GM18499 (cell line): Measurements from ENCODE around the gene UBE2M.
A peak's percentile ranks its signal among the peaks of the same experiment; 100 is the strongest.

Experiments
- ATAC-seq: cut with Tn5 transposase; IDR thresholded peaks from one replicate; pipeline ENCODE4 v1.9.1; 2021; ENCODE audit warnings: moderate number of reproducible peaks; ENCODE audit not compliant: insufficient read depth, unreplicated experiment

The UBE2M gene

DNA sequence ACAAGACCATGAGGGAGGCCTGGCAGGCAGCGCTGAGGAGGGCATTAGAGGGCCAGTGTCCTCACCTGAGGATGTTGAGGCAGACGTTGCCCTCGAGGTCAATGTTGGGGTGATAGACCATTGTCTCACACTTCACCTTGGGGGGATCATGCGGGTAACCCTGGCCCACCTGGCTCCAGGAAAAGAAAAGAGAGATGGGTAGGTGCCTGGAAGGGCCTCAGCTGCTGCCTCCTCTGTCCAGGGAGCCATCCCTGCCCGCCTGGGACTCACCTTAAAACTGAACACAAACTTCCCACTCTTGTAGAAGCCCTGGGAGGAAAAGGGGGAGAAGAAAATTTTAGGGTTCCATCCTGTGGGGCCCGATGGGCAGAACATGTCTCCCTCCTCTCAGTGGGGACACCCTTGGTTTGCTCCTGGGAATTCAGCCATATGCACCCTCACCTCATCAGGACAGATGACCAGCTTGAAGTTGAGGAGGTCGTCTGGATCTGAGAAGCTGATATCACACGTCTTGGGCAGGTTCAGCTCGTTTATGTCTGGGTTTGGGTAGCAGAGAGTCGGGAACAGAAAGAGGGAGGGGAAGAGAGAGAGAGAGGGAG lies 1.7 kb downstream of the UBE2M start:
- no peak for ATAC-seq

DNA sequence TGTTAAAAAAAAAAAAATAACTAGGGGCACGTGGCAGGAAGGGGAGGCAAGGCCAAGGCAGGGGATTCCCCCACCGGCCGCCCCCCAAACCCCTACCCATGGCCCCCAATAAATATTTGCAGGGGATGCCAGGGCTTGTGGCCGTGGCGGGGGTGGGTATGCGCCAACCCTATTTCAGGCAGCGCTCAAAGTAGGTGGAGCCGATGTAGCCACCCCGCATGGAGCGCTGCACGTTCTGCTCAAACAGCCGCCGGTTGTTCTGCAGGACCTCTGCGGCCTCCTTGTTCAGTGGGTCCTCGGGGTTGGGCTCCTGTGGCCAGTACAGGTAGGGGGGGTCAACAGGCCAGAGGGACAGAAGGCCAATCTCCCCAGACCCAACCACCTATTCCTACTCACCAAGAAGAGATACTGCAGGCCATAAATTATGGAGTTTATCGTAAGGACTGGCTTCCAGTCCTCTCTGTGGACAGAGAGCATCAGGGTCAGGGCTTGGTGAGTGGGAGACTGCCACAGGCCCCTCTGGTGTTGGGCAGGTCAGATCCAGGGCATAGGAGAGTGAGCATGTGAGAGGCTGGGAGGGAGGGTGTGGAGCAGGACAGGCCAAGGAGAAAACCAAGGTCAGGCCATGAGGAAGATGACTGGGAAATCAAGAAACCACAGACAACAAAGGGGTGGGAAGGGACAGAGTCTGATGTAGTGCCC lies 2.3 kb downstream of the UBE2M start:
- ATAC-seq, result no peak

DNA sequence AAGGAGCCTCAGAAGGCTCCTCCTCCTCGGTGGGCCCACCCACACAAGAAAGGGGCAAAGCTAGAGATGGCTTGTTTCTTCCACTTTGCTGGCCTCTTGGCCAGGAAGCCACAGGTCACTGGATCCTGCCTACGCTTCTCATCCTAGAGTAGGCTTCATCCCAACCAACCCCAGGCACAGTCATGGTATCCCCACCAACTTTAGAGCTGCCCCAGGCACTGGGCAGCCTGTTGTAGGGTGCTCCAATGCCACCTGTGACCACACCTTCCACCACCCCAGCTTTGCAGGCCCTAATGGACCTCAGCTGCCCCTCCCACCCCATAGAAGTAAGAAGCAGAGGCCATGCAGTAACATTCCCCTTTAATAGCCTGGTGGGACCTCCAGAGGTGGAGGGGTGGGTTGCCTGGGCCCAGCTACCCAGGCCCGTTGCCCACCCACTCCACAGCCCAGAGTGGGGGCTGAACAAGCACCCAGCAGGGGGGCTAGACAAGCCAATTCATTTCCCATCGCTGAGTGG lies 3.0 kb downstream of the UBE2M start:
- no peak for ATAC-seq

DNA sequence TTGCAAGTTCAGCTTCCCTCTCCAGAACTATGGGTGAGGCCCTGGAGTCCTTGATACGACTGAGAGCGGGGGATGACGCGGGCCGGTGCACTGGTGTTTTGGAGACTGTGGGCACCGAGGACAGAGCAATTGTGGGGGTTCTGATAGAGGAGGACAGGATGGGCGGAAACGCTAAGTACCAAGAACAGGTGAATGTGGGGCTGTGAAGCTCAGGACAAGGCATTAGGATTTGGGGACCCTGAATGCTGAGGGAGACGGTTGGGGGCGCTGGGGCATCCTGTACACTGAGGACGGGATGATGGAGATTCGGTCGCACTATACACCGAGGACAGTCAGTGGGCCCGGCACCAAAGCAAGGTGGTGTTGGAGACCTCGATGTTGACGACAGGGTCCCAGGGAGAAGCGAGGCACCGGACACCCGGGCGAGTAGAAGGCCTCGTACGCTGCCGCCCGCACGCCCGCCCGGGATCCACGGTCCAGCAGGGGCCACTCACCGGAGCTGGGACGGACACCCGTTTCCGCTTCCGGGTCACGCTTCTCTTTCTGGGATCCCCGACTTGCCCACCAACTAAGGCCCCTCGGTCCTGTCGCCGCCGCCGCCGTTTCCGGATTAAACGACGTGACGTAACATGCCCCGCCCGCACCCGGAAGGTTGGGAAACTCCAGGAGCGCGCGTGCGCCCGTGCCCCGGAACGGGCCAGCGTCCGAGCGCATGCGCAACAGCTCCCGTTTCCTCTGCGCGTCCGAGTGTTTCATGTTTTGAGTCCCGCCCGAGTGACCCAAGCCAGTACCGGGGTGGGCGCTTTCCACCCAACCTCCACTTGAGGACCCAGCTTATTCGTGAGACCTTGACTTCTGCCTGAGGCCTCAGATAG lies 3.7 kb downstream of the UBE2M start, which contains the start of gene CHMP2A:
CHMP2A (minus strand) TSS at position 612 of the 875 bp plus-strand sequence. CDS start 893 bp downstream, outside the sequence.
- no peak for ATAC-seq

DNA sequence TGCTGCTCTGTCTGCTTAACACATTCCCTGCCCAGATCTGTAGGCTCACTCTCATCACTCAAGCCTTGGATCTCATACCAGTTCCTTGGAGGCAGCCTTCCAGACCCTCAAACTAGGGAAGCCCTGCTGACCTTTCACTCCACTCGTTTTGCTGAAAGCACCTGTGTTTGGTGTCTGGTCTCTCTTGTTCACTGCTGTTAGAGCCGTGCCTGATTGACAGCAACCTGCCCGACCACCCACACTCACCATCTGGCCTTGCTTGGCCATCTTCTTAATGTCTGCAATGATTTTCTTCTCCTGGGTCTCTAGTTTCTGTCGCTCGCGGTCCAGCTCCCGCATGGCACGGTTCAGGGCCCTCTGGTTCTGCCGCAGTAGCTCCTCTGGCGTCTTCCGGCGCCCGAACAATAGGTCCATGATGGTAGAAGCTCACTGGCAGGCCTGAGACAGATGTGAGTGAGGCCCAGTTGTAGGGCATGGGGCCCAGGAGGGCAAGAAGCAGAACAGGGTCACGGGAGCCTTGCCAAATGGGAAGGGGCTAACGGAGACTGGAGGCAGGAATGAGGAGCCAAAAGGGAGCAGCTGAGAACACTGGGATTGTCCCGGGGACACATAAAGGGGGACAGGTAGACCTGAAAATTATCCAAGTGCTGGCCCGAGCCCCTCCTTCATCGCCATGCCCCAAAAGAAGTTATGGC lies 4.5 kb downstream of the UBE2M start:
- no peak for ATAC-seq

DNA sequence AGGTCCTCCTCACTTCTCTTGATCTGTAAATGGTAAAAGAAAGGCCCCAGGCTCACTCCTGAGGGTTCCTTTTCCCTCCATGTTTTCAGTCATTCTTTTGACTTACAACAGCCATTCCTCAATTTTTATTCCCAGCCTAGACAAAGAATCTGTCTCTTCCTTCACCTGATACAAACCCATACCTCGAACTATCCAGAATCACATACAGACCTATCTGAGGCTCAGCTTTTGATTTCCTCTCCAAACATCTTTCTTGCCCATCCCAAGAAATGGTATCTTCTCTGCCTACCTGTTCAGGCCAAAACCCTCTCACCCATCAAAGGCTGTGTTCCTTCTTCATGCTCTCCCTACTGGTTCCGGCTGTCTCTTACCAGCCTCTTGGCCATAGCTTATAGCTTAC lies 5.8 kb downstream of the UBE2M start:
- no peak for ATAC-seq

DNA sequence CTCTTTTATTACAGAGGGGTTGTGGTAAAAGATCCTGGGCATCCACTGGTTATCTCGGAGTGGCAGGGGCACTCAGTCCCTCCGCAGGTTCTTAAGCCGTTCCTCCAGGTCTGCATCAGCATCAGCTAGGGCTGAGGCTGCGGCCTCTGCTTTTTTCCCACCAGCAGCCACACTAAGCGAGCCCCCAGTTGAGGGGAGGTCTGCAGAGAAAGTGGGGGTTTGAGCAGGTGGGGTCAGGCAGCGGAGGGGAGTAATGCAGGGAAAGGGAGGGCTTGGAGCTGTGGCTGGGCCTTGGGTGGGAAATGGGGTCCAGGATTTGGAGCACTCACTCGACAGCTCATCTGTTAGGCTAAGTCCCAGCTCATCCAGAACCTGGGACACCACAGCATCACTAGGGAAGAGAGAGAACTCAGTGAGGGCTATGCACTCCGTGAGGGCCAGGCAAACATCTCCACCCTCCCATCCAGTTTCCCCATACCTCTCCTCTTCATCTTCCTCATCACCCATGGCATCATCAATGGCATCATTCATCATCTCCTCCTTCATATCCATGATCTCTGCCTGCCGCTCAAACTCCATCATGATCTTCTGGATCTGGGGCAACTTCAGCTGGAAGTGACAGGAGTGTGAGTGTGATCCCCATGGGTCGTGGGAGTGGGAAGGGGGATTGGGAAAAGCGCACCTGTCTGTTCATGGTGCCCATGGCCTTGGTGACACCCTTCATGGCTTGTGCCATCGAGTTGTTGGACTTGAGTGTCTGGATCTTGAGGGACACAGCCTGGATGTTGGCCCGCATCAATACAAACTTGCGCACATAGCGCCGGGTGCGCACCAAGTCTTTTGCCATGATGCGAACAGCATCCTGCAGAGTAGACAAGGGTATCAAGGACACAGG lies 6.6 kb downstream of the UBE2M start:
- no peak for ATAC-seq

DNA sequence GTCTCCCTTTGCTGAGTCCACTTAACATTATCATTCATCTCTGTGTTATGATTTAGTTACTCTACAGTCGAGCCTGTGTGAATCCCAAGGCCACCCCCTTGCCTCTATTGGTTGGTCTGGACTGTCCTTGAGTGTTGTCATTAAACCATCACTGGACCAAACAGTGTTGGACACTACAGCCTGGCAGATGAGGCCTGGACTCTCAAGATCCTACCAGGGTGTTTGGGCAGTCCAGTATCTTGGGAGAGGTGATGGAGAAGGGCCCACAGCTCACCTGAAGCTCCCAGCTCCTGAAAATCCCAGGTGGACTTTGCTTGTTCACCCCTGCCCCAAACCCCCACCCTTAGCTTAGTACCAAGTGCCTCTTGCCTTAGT lies 7.3 kb downstream of the UBE2M start:
- no peak for ATAC-seq

DNA sequence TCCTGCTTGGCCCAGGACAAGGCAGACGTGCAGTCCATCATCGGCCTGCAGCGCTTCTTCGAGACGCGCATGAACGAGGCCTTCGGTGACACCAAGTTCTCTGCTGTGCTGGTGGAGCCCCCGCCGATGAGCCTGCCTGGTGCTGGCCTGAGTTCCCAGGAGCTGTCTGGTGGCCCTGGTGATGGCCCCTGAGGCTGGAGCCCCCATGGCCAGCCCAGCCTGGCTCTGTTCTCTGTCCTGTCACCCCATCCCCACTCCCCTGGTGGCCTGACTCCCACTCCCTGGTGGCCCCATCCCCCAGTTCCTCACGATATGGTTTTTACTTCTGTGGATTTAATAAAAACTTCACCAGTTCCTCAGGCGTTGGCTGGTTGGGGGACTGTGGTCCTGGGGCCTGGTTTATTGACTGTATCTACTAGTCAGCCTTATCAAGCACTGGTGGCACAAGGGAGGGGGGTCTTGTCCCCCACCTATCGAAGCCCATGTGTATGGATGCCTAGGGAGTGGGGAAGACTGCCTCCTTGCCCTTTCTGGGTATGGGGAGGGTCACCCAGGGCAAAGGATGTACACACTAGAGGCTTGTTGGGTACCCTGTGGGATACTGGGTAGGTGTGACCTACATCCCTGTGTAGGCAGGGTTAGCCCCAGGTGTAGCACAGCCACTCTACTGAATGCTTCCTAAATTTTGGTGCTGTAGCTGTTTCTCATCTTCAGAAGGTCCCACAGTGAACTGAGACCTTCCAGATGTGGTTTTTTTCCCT lies 7.9 kb downstream of the UBE2M start:
- no peak for ATAC-seq

DNA sequence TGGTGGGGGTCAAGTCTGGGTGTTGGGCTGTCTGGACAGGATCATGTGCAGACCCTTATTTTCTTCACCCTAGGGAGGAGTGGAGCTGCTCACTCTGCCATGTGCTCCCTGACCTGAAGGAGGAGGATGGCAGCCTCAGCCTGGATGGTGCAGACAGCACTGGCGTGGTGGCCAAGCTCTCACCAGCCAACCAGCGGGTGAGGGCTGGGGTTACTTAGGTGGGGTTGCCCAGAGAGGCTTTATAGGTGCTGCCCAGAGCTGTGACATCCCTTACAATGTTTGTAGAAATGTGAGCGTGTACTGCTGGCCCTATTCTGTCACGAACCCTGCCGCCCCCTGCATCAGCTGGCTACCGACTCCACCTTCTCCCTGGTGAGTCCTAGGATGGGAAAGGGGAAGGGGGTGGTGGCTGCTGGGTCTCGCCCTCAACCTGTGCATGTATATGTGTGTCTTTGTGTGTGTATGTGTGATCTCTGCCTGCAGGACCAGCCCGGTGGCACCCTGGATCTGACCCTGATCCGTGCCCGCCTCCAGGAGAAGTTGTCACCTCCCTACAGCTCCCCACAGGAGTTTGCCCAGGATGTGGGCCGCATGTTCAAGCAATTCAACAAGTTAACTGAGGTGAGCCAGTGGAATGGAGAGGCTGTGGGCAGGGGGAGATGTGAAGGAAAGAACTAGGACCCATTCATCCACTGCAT lies 8.6 kb downstream of the UBE2M start:
- no peak for ATAC-seq

DNA sequence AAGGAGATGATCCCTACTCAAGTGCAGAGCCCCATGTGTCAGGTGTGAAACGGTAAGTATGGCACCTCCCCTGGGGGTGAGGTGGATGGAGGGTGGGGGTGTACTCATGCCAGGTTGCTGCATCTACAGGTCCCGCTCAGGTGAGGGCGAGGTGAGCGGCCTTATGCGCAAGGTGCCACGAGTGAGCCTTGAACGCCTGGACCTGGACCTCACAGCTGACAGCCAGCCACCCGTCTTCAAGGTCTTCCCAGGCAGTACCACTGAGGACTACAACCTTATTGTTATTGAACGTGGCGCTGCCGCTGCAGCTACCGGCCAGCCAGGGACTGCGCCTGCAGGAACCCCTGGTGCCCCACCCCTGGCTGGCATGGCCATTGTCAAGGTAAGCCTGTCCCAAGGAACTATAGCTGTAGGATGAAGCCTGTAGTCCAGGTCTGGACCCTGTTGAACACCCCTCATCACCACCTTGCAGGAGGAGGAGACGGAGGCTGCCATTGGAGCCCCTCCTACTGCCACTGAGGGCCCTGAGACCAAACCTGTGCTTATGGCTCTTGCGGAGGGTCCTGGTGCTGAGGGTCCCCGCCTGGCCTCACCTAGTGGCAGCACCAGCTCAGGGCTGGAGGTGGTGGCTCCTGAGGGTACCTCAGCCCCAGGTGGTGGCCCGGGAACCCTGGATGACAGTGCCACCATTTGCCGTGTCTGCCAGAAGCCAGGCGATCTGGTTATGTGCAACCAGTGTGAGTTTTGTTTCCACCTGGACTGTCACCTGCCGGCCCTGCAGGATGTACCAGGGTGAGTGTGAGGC lies 9.3 kb downstream of the UBE2M start:
- no peak for ATAC-seq

DNA sequence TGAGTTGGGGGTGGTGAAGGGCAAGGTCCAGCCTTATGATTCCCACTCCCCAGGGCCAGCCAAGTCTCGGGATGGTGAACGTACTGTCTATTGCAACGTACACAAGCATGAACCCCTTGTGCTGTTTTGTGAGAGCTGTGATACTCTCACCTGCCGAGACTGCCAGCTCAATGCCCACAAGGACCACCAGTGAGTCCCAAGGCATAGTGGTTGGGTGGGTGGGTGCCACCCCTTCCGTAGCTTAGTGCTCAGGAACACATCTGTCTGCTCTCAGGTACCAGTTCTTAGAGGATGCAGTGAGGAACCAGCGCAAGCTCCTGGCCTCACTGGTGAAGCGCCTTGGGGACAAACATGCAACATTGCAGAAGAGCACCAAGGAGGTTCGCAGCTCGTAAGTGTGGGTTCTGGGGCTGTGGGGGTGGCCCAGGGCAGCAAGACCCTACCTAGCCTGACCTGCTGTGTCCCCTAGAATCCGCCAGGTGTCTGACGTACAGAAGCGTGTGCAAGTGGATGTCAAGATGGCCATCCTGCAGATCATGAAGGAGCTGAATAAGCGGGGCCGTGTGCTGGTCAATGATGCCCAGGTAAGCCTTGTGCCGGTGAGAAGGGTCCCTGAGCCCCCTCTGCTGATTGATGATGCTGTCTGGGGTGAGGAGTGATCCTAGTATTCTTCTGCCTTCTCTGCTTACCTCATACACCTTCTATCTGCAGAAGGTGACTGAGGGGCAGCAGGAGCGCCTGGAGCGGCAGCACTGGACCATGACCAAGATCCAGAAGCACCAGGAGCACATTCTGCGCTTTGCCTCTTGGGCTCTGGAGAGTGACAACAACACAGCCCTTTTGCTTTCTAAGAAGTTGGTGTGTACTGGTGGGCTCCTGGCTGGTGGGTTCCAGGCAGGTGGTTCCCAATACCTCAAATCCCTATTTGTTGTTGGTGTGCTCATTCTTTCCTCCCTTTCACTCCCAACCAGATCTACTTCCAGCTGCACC lies 10.8 kb downstream of the UBE2M start:
- ATAC-seq, result no peak

DNA sequence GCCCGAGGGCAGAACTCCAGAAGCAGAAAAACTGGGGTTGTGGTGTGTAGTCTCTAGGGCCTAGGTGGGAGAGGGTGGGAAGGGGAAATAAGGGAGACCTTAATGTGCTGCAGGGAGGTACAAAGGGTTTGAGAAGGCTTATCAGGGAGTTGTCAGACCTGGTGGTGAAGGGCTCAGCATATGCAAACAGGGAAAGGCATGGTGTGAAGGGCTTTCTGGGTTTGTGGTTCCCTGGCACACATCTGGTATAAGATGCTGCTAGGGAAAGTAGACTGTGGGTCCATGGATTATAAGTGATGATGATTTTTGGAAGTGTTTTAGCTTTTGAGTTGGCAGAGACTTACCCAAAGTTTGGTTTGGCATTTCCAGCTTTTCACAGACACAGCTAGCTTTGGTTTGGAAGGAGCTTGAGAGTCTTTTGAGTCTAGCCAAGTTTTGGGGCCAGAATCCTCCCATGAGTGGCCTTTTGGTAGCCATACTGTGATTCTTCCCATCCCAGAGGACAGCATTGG lies 12.3 kb downstream of the UBE2M start:
- no peak for ATAC-seq

DNA sequence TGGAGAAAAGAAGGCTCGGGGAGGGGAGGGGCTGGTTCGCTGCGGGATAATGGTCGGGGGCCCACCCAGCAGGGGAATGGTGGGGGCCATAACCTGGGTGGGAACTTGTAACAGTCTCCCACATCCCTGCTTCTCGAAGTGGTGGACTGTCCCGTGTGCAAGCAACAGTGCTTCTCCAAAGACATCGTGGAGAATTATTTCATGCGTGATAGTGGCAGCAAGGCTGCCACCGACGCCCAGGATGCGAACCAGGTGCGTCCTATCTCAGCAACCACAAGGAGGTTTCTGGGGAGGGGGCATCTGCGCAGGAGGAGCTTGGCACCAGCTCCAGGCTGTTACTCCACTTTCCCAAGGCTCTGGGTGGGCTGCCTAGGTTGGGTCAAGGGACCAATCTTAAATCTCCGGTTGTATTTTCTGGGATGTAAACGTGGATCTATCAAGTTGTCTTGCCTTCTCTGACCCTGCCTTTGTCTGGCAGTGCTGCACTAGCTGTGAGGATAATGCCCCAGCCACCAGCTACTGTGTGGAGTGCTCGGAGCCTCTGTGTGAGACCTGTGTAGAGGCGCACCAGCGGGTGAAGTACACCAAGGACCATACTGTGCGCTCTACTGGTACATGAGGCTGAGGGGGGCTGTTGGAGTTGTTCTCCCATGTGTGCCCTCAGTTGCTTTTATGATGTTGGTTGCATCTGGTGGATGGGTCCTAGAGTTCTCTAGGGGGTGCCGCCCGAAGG lies 13.0 kb downstream of the UBE2M start:
- ATAC-seq, result no peak

DNA sequence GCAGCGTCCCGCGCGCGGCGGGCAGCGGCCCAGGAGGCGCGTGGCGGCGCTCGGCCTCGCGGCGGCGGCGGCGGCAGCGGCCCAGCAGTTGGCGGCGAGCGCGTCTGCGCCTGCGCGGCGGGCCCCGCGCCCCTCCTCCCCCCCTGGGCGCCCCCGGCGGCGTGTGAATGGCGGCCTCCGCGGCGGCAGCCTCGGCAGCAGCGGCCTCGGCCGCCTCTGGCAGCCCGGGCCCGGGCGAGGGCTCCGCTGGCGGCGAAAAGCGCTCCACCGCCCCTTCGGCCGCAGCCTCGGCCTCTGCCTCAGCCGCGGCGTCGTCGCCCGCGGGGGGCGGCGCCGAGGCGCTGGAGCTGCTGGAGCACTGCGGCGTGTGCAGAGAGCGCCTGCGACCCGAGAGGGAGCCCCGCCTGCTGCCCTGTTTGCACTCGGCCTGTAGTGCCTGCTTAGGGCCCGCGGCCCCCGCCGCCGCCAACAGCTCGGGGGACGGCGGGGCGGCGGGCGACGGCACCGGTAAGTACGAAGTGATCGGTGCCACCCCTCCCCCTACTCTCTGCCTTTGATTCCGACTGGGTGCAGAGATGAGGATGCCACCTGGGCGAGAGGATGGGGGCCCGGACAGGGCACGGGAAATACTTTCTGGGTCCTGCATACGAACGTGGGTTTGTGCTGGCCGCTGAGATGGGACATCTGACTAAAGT lies 13.7 kb downstream of the UBE2M start:
- ATAC-seq, result peak; percentile 24
